NCI-H1436 treated with DMSO at 0.1 percent for 48 hours (cell line): ENCODE data around the gene CCDC73.
"Not testable (repeated sequence)": the region's sequence is repeated elsewhere in the genome, so short reads cannot be mapped to it uniquely, and the experiment has no call there.

Experiments used
- DNase-seq: peaks from one replicate; lab custom pipeline; 2025; lab: John Stamatoyannopoulos, UW

The CCDC73 gene

GRCh38 chr11:32796425-32796824 lies 2.0 kb upstream of the CCDC73 start:
- DNase-seq = no peak

DNA sequence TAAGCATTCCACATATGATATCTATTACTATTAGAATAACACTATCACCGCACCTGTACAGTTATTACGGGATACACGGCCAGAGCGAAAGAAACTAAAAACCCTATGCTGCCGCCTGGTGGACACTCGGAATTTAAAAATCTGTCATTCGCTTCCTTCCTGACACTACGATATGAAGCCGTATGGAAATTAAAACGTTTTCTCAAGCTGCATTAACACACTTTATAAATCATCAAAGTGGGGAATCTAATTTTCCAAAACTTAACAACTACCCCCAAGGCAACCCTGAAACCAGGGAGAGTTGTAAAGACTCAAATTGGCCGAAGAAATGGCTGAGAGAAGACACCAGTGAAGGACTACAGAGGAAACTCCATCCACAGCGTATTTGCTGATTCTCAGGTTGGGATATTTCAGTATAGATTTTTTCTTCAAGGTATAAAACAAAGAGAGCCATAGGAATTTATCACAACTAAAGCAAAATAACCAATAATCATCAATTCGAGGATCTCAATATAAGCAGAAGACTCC lies 1.4 kb downstream of the CCDC73 start:
- DNase-seq = no peak

DNA sequence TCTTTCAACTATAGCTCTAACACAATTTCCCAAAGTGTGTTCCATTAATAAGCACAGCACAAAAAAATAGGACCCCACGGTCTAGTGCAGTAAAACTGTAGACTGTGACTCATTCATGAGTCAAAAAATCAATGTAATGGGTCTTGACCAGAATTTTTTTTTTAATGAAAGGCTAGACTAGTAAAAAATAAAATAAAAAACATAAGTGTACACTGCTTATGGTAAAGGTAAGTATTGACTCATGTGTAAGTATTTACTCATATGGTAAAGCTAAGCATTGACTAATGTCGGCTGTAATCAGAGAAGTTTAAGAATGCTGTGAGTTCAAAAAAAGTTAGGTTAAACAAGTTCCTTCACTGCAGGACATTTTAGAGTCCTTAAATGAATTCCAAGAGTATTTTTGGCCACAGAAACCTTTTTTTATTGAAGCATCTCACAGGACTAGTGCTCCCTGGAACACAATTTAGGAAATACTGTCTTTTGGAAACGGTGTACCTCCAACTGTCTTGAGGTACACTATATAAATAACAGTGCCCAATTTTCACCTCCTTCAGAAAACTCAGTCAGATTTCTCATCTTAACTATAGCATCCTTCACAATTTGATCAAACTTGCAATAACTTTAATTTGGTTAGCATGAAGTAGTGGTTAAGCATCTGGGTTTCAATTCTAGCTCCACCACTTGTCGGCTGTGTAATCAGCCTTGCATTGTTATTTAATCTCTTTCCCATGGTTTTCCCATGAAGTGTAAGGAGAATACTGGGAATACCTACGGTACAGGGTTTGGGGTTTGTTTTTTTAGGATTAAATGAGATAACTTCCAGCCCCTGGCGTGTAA lies 2.1 kb downstream of the CCDC73 start:
- no peak for DNase-seq

DNA sequence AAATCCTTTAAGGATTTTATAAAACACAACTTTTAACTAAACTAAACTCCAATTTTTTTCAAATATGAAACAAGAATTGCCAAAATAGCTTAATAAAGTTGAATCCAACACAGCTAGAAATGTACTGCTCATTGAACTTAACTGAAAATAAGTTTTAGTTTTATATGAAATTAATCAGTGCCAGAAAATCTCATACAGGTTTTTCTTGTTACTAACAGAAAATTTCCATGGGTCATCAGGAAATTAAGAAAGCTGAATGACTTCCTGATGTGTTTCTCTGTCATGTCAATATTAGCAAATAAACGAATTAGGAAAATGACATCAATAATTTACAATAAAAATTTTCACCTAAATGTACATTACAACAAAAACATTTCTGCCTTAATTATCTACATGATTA lies 3.5 kb downstream of the CCDC73 start:
- DNase-seq = no peak

GRCh38 chr11:32786811-32787210 lies 7.7 kb downstream of the CCDC73 start:
- no peak for DNase-seq

DNA sequence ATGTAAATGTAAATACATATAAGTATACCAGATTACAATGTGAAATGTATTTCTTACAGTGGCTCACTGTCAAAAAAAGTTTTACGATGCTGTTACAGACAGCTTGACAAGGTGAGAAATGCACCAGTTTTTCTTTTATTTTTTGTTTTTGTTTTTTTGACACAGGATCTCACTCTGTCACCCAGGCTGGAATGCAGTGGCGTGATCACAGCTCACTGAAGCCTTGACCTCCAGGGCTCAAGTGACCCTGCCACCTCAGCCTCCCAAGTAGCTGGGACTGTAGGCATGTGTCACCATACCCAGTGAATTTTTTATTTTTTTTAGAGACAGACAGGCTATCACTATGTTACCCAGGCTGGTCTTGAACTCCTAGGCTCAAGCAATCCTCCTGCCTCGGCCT lies 9.2 kb downstream of the CCDC73 start:
- no peak for DNase-seq

GRCh38 chr11:32781721-32782120 lies 12.7 kb downstream of the CCDC73 start:
- DNase-seq = no peak

DNA sequence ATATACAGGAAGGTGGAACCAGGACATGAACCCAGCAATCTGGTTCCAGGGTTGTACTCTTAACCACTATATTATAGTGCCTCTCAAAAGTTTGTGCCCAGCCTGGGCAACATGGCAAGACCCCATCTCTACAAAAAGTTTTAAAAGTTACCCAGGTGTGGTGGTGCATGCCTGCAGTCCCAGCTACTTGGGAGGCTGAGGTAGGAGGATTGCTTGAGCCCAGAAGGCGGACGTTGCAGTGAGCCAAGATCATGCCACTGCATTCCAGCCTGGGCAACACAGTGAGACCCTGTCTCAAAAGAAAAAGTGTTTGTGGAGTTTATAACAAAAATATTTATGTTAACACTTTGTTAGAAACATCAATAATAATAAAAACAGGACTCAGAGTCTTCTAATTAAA lies 13.6 kb downstream of the CCDC73 start:
- DNase-seq = not testable (repeated sequence)

DNA sequence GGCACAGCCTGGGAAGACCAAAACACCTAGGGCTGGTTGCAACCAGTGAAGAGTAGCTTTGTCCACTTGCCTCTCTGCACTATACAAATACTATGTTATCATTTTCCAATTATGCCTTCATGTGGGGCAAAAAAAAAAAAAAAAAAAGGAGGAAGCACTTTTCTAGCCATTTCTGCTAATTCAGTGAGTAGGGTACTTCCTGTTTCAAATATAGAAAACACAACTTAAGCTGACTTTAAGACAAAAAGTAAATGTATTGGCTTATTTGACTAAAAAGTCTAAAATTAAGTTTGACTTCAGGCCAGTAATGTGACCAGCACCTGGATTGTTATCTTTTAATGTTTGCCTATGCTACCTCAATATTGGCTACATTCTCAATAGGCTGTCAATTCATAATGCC lies 15.3 kb downstream of the CCDC73 start:
- no peak for DNase-seq

GRCh38 chr11:32775908-32776307 lies 18.6 kb downstream of the CCDC73 start:
- no peak for DNase-seq

GRCh38 chr11:32774081-32774480 lies 20.4 kb downstream of the CCDC73 start:
- DNase-seq = no peak

DNA sequence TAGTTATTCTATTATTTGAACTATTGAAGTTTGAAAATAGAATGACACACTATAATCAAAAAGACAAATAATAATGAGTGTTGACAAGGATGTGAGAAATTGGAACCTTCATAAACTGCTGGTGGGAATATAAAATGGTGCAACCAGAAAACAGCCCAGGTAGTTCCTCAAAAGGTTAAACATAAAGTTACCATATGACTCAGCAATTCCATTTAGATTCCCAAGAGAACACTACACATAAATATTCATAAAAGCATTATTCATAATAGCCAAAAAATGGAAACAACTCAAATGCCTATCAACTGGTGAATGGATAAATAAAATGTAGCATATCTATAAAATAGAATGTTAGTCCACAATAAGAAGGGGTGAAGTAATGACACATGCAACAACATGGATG lies 21.7 kb downstream of the CCDC73 start:
- DNase-seq = no peak

- not testable (repeated sequence) for DNase-seq
These were observed 32.7 kb downstream of the CCDC73 start for GRCh38 chr11:32761774-32762173.

DNA sequence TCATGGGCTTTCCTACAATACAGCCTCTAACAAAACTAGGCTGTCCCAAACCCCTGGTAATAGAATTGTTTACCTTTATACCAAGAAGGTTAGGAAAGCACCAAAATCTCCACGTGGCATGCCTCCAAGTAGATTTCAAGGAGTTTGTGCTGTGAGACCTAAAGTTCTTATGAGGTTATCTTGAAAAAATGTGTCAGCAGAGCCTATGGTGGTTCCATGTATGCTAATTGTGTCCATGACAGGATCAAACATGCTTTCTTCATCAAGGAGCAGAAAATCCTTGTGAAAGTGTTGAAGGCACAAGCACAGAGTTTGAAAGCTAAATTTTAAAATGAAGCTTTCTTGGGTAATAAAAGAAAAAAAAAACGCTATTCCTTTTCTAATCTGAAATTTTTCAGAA lies 36.2 kb downstream of the CCDC73 start:
- DNase-seq = no peak

DNA sequence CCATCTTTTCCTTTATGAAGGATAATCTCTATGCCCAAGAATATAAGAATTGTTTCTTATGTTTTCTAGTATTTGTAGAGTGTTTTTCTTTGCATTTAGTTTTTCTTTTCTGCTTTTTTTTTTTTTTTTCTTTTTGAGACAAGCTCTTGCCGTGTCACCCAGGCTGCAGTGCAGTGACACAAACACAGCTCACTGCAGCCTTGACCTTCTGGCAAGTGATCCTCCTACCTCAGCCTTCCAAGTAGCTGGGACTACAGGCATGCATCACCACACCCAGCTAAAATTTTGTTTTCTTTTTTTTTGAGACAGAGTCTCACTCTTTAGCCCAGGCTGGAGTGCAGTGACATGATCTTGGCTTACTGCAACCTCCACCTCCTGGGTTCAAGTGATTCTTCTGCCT lies 41.3 kb downstream of the CCDC73 start:
- not testable (repeated sequence) for DNase-seq

- DNase-seq = no peak
These were observed 42.5 kb downstream of the CCDC73 start for GRCh38 chr11:32752001-32752400.

GRCh38 chr11:32751381-32751780 lies 43.1 kb downstream of the CCDC73 start:
- no peak for DNase-seq

GRCh38 chr11:32729976-32730375 lies 64.5 kb downstream of the CCDC73 start:
- no peak for DNase-seq

- DNase-seq = no peak
These were observed 71.1 kb downstream of the CCDC73 start for GRCh38 chr11:32723332-32723731.

DNA sequence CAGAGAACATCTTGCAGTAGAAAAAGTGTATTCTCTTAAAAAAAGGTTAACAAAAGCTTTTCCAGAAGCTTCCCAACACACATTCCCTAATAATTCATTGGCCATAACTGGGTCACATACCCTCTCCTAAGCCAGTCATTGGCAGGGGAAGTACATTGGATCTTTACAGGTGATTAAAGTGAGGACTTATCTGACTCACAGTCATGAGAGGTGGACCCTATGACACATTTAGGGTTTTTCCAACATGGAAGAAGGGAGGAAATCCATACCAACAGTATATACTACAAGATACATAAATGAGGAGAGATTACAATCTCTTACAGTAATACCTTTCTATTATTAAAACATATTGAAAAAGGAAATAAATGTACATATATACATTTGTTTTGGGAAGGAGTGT lies 72.2 kb downstream of the CCDC73 start:
- DNase-seq = no peak

DNA sequence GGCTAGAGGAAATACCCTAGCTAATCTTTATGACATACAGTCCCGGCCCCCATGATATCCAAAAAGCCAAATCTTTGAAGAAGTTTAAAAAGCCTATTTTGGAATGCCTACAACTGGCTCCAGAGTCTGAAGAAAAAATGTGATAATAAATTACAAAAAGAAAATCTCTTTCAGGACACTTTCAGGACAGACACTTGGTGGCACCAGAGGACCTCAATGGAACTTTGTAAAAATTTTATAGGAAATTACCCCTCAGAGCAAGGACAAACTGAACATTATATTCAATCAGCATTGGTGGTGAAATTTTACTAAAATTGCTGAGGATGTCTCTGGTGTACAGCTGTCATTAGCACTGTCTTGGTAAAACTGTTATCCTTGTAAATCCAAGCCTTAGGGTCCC lies 81.0 kb downstream of the CCDC73 start:
- DNase-seq = no peak

- not testable (repeated sequence) for DNase-seq
These were observed 85.5 kb downstream of the CCDC73 start for GRCh38 chr11:32708978-32709377.

DNA sequence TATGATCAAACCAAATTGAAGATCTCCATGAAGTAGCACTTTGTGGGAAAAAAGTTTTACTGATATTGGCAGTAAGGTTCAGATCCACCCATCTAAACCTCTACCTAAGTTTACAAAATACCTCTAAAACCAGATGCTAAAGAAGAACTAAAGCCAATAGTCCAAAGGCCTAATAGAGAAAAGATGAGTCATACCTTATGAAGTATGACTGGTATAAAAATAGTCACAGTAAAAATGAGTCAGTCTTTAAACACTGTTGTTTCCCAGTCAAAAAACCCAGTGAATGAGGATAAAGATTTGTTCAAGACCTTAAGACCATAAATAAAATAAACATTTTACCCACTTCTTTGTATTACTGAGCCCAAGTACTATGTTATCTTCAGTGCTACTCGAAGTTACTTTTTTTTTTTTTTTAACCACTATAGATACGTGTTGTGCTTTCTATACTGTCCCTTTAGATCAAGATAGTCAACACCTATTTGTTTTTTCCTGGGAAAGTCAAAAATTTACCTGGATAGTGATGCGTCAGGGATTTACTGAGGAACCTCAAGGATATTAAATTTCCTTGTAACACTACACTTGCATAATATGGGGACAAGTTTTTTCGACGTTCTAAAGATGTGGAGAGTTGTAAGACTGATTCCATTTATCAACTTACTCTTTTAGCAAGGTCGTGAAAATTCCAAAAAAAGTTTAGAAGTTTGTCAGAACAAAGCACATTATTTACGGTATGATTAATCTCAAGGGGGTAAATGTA lies 87.3 kb downstream of the CCDC73 start:
- no peak for DNase-seq
